Hypothalamus (tissue), 51 donors: ENCODE measurements around the gene ASPHD2.
"Not testable (repeated sequence)": the region's sequence is repeated elsewhere in the genome, so short reads cannot be mapped to it uniquely, and the experiment has no call there.

Experiments
- DNase-seq, 51 donors: peaks; one replicate each; lab custom pipeline; 2025; lab: John Stamatoyannopoulos, UW

Gene ASPHD2

DNA sequence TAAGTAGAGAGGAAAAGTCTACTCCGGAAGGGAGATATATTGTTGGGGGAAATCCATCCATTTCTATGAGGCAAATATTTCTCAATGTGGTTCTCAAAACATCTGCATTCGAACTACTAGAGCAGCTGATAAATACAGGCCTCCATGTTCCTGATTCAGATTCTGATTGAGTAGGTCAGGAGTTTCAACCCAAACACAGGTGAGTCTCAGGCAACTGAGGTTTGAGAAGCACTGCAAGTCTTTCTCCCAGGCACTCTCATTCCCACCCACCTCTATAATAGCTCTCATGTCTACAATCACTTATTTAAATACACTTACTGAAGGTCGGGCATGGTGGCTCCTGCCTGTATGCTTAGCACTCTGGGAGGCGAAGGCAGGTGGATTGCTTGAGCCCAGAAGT lies 14.7 kb upstream of the ASPHD2 start:
- DNase-seq = no peak

DNA sequence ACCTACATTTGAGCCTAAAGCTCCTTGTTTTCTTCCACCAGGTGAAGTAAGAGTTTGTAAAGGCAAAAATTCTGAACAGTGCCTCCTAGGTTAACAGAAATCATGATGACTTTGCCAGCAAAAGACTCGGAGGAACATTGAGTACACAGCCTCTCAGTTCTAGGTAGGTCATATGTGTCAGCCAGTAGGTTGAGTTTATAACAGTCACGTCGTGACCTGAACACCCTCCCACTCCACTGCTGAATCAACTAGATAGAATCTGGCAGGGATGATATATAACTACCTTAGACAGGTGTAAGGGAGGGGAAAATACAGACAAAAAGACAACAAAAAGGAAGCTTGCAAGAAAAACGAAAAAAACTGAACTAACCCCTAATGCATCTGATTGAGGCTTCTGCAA lies 12.8 kb upstream of the ASPHD2 start:
- DNase-seq = peak in 1 of 51 donors; percentile 51

DNA sequence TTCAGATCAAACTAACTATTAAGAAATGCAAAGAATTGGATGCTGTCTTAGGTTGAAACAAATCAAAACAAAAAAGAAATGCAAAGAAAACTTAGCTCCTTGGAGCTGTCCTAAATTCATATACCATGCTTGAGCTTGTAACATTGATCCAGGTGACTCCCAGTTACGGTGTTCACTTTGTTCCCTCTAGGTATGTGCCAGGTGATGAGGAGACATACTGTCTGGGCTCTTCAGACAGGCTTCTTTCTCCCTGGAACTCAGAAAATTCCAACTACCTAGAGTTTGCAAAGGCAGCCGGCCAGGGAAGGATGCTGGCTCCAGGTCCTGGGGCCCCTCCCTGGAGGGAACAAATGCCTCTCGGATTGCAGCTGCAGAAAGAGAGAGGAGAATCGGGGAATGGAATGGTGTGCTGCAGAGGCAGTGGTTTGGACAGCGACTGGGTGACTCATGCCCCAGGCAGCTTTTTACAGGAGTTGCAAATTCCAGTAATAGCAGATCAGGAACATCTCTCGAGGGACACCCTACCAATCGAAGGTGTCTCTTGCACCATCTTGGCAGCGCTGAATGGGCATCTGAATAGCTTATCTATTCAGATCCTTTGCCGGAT lies 12.3 kb upstream of the ASPHD2 start:
- peak in 1 of 51 donors; percentile 51 for DNase-seq

DNA sequence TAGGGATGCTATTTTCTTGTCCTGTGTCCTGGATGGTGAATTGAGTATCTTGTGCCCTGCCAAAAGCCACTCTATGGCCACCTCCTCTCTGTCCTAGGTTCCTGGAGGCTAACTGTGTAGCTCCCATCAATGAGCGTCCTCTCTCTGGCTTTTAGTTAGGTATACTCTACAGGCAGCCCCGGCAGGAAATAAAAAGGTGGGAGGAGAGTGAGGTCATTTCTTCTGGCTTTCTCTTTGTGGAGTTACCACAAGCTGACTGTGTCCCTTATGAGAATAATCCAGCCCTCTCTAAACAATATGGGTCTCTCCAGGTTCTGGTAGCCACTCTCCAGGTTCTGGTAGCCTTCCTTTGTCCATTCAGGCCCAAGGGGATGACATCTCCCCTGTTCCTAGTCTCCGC lies 11.7 kb upstream of the ASPHD2 start:
- DNase-seq = no peak

DNA sequence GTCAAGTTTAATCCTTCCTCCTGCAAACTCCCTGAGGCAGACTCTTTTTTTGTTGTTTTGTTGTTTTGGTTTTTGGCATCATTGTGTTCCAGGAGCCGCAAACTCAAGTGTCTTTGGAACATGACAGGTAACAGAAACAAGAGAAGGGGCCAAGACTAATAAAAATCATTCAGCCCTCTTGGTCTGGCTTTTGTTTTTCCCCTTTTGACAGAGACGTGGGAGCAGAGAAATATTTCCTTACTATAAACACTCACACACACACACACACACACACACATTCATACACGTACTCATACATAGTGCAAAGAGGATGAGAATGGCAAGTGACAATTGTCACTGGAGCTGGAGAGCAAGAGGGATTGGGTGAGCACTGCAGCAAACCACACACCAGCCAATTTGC lies 10.4 kb upstream of the ASPHD2 start:
- no peak for DNase-seq

DNA sequence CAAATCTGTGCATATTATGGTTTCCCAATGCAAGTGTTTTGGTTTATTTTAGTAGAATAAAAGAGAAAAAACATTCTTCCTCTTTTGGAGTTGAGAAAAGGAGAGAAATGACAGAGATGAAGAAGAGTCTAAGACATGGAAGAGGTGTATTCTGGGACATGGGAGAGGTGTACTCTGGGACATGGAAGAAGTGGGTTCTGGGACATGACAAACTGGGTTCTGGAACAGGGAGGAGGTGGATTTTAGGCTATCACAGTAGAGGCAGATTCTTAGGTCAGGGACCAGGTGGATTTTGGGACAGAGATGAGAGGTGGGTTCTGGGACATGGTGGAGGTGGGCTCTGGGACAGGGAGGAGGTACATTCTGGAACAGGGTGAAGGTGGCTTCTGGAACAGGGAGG lies 2.1 kb upstream of the ASPHD2 start:
- DNase-seq = no peak

DNA sequence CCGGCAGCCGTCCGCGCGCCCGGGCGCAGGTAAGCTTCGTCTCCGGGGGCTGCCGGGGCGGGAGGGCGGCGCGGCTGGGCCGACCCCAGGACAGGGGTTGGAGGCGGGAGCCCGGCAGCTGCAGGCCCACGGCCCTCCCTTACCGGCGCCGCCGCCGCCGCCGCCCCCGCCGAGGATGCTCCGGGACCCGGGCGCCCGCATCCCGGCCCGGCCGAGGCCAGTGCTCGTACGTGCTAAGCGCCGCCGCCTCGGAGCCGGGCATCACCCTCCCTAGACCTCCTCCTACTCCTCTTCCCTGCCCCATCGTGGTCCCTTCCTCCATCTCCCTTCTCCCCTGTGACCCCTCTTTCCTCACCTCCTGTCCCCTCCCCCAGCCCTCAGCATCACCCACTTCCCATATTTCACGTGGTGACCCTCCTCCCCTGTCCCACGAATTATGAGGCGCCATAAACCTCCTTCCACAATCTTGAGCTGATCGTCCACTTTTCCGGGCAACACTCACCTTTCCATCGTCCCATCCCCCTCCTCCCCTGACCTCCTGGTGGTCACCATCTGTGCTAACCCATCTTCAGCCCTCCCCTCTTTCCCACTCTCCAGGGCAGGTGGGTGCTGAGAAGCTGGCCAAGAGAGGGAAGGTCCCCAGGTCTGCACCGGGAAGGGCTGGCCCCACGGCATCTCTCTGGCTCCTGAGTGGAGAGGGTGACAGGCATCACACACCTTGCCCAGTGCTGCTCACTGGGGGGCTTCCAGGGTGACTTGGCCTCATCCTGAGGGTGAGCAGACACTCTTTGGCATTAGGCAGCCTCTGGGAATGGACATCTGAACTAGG lies 612 bp downstream of the ASPHD2 start:
- peak in 1 of 51 donors; percentile 30 for DNase-seq

DNA sequence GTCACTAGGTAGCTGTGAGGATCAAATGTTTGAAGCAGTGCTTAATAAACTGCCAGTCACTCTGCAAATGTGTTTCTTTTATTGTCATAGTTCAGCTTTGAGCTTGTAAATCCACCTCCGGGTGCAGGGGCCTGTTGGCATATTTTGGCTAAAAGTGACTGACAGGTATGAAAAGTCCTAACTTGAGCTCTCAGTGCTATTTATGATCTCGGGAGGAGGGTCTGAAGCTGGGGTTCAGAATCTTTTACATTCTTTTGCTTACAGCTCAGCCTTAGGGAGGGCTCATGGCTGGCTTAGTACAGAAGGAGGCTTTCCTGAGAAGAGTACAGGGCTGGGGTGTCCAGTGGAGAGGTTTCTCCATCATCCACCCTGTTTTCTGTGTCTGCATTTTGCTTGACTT lies 1.5 kb downstream of the ASPHD2 start:
- DNase-seq = peak in 1 of 51 donors; percentile 38

DNA sequence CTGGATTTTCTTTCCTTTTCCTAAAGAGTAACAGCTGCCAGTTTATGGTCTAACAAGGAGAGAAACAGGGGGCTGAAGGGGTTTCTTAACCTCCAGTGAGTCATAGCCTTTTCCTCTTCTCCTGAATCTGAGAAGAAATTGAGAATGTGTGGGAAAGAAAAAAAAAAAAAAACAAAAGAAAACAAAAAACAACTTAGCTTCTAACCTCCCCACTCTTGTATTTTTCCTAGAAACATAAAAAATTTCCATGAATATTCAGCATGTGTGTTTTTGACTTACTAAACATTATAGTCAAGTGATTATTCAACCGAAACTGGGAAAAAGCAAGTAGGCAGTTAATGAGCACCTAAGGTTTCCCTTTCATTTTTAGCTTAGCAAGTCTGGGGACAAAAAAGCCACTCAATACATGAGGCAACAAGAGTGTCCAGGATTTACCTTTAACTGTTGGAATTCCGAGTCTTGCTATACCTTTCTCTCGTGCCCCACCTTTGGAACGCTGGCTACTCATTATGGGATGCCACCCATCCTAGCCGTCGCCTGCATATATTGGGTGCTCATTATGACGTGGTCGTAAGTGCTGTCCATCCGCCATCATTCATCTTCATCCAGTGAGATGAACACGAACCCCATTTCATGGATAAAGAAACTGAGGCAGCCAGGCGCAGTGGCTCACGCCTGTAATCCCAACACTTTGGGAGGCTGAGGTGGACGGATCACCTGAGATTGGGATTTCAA lies 2.4 kb downstream of the ASPHD2 start:
- DNase-seq = no peak

DNA sequence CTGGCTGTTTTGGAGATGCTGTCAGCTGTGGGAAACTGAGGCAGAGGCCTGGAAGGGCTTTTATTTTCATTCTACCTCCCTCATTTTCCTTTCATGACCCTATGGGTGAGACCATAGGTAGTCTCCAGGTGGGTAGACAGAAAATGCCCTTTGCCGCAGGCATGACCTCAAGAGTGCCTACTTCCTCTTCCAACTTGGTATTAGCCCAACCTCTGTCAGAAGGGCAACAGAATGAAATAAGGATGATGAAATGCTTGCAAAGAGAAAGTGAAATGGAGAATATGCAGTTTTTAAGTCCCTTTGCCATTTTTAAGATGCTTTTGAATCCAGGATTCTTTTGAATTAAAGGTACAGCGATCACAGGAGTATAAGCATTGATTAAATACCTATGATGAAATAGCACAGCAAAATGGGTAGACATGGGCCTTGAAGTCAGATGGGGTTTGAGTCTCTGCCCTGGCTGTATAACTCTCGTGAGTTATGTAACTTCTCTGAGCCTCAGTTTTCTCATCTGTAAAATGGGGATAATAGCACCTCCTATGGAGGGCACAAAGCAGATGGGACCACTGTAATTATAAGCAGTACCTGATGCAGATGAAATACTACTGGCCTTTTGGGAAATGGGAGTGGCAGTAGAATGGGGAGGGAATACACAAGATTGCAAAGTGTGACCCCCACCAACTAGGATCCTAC lies 3.7 kb downstream of the ASPHD2 start:
- no peak for DNase-seq

DNA sequence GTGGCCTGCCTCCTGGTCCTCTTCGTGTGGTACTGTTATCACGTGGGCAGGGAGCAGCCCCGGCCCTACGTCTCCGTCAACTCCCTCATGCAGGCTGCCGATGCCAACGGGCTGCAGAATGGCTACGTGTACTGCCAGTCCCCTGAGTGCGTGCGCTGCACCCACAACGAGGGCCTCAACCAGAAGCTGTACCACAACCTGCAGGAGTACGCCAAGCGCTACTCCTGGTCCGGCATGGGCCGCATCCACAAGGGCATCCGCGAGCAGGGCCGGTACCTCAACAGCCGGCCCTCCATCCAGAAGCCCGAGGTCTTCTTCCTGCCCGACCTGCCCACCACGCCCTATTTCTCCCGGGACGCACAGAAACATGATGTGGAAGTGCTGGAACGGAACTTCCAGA lies 4.7 kb downstream of the ASPHD2 start:
- DNase-seq = no peak

DNA sequence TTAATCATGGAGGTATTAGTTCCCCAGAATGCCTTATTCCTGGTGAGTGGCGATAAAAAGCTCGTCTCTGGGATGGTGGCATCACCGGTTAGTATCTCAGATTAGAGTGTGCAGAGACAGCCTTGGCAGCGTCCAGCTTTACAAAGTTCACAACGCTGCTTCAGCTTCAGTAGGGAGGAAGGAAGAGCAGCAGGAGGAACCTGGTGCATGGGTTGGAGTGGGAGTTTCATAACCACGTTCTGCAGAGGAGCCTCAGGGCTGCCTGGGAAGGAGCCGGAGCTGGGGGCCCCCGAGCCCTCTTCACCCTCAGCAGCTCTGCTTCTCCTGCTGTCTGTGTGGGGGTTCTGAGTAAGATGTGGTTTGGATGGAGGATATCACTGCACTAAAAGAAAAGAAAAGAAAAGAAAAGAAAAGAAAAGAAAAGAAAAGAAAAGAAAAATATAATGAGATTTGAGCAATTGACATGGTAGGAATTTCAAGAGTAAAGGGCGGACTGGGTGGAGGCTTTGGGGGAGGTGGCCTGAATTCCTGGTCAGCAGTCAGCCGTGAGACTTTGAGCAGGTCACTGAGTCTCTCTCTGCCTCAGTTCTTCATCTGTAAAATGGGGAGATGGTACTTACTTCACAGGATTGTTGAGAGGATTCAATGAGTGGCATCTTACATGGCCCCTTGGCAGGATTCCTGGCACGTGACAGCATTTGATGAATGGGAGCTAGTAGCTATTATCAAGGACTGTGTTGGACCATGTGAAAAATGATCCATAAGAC lies 6.5 kb downstream of the ASPHD2 start:
- no peak for DNase-seq

DNA sequence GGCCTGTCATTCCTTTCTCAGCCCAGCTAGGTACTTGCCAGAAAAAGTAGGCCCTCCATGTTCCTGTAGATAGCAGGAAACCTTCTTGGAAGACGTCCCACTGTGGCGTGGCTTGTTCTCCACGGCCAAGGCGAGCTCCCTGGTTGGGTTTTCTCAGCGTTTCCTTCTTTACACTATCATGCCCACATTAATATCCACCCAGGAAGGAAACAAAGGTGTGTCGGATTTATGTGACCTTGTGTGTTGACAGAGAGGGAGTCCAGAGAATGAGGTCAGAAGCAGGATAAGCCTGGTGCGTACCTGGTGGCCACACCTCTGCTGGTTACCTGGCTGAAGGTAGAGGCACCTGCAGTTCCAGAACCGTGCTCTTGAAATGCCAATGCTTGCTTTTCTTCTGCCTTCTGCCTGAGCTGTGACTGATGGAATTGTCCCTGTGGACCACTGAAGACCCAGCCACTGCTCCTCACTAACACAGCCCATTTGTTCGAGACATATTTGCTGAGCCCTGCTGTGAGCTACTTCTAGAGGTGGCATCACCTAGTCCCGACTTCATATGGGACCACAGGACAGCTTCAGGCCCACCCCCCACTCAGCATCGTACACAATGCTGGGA lies 7.9 kb downstream of the ASPHD2 start:
- no peak for DNase-seq

DNA sequence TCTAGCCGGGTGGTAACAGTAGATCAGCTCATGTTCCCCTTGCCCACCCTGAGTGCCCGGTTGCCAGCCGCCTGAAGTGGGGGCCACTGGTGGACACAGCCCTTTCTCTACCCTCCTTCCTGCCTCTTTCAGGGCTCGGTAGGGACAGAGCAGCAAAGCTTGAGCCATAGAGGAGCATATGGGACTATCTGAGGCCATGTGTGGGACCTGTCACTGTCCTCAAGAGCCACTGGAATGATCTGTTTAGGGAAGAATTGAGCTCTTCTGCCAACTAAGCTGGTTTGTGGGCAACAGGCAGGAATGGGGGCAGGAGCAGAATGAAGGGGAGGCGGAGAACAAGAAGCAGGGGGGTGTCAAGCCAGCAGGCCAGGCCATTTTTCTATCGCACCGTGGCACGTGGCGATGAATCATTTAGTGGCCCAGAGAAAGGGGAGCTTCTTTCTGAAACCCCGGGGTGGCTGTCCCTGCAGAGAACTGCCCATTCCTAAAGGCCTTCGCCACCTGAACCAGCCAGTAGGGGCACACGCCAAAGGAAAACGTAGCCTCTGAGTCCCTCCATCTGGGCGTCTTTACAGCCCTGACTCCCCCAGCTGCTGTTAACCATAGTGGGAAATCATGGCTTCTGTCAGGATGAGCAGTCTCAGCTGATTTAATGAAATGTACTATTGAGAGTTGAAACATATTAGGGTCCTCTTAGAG lies 8.8 kb downstream of the ASPHD2 start:
- DNase-seq = no peak

DNA sequence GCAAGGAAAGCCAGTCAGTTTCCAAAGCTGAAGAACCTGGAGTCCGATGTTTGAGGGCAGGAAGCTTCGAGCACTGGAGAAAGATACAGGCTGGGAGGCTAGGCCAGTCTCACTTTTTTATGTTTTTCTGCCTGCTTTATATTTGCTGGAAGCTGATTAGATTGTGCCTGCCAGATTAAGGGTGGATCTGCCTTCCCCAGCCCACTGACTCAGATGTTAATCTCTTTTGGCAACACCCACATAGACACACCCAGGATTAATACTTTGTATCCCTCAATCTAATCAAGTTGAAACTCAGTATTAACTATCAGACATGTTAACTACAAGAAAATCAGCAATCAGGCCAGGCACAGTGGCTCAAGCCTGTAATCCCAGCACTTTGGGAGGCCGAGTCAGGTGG lies 9.7 kb downstream of the ASPHD2 start:
- not testable (repeated sequence) for DNase-seq

DNA sequence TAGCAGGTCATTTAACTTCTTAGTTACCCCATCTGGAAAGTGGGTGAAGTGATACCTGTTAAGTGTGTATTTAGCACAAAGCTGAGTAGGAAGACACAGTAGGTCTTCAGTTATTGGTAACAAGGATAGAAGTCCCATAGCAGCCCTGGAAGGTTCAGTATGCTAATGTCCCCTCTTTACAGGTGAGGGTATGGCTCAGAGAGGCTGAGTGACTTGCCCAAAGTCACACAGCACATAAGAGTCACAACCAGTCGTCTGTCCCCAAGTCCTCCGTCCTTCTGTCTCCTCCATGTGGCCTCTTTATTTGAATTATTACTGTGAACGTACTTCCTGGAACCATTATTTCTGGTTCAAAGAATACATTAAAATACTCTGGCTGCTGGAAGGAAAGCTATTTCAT lies 10.5 kb downstream of the ASPHD2 start:
- DNase-seq = no peak

DNA sequence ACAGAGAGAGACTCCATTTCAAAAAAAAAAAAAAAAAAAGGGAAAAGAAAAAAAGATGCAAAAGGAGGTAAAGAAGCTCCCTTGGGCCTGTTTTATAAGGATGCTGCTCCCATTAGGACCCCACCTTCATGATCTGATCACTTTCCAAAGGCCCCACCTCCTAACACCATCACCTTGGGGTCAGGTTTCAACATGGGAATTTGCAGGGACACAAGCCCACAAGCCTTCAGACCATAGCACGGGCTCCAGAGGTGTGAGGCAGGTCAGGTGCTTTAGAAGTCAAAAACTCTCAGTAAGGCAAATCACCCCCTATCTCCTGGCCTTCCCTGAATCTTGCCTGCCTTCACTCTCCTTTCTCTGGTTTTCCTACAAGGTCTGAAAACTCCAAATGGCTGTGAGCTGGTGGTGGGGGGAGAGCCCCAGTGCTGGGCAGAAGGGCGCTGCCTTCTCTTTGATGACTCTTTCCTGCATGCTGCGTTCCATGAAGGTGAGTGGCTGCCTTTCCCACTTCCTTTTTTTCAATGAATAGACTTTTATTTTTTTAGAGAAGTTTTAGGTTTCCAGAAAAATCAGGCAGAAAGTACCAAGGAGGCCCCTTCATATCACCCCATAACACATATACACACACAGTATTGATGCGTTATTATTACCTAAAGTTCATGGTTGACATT lies 13.2 kb downstream of the ASPHD2 start:
- no peak for DNase-seq

DNA sequence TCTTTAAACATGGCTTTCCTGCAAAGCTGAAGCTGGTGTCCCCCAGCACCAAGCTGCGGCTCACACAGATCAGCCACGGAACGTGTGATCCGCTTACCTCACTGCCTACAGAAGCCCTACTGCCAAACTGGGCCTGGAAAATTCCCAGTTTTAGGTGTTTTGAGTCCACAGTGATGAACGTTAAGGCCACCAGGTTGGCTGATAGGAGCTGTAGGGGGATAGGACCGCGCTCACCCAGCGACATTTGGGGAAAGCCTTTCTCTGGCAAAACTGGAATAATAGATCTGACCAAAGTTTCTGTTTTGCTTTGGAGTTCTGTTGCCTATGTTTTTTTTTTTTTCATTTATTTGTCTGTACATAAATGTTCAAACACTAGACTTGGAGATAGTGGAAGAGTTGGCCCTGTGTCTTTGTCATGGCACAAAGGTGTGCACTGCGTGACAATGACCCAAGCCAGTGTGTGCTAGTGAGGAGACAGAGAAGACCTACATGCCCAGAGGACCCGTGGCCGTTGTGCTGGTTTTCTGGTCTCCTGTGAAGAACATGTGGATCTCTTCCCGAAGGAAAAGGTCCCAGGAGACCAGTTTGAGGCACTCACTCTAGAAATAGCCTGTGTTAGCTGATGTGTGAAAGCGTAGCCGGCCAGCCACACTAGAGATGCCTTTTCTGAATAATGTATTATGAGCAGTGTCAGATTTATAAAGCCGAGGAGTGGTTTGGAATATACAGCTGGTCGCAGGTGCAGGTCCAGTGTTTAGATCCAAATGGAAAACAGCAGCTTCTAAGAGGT lies 15.0 kb downstream of the ASPHD2 start:
- no peak for DNase-seq
